ENCODE results near the gene EFR3B.

Gene EFR3B

GRCh38 chr2:25198576-25198975, 156.7 kb downstream of the EFR3B start:
- Histone ChIP-seq H3K27ac (no peak overlapping the region), H3K4me3 (no peak overlapping the region)
- no peak for DNase-seq (ENCODE audit: low spot score)
- TF ChIP-seq CTCF (IDR thresholded peaks at IDR 0.05): no peak

DNA sequence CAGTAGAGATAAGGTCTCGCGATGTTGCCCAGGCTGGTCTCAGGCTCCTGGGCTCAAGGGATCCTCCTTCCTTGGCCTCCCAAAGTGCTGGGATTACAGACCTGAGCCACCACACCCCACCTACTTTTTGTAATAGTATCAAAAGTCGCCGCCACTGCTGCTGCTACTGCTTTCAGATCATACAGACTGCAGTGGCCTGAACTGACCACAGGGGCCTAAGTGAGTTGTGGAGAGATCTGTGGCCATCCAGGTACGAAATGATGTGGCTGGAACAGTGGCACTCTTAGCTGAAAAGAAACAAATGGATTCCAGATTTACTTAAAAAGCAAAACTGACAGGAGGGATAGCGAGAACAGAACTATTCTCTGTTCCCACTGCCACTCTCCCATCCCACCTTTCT, 159.4 kb downstream of the EFR3B start:
- no peak for TF ChIP-seq CTCF (IDR thresholded peaks at IDR 0.05)
- no peak for DNase-seq (ENCODE audit: low spot score)
- H3K4me3 ChIP-seq: no peak overlapping the region
- H3K27ac ChIP-seq: no peak overlapping the region

DNA sequence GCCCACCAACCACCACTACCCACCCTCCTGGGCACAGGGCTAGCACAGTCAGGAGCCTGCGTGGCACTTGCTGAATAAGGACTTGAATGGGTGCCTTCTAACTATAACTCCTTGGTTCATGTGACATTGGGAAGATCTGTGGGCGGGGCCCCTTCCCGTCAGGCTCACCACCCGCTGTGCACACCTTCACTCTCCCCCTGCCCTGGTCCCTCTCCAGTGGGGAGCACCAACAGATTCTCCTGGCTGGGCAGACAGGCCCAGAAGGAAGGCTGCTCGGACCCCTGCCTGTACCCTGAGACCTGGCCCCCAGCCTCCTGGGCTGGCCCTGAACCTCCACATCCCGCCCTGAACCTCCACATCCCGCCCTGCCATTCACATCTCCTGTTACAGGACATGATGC, 159.9 kb downstream of the EFR3B start:
- Histone ChIP-seq H3K4me3 (no peak overlapping the region), H3K27ac (no peak overlapping the region)
- no peak for TF ChIP-seq CTCF (IDR thresholded peaks at IDR 0.05)
- DNase-seq (ENCODE audit: low spot score): no peak

- Histone ChIP-seq H3K27ac (no peak overlapping the region), H3K4me3 (no peak overlapping the region)
- no peak for DNase-seq (ENCODE audit: low spot score)
- TF ChIP-seq CTCF (IDR thresholded peaks at IDR 0.05): no peak
Measured at GRCh38 chr2:25202275-25202674, 160.4 kb downstream of the EFR3B start.

- Histone ChIP-seq H3K4me3 (peak overlapping the region; percentile 63), H3K27ac (no peak overlapping the region)
- no peak for DNase-seq (ENCODE audit: low spot score)
- no peak for TF ChIP-seq CTCF (IDR thresholded peaks at IDR 0.05)
Measured at GRCh38 chr2:25204190-25204838, 162.4 kb downstream of the EFR3B start.

DNA sequence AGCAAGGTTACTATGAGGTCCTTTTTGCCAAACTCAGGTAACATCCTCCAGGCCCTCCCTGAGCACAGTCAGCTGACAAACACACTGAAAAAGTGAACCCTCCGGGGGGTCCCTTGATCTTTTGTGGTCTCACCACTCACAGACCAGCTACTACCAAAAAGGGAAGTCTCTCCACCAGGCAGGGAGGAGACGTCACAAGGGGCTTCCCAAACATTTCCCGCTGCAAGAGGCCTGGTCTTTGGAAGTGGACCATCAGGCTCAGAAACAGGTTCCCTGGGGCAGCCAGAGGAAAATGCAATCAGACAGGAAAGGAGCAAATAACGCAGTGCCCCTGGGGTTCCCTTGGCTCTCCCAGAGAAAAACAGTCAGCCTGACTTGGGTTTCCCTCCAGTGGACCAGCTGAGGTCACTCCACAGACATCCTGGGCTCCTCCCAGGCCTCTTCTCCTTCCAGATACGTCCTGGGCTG, 165.2 kb downstream of the EFR3B start:
- no peak overlapping the region for H3K27ac ChIP-seq
- DNase-seq (ENCODE audit: low spot score): no peak
- TF ChIP-seq CTCF (IDR thresholded peaks at IDR 0.05): no peak
- no peak overlapping the region for H3K4me3 ChIP-seq

All from coronary artery (tissue), 2 donors.